HG03565 (cell line): ENCODE measurements around the gene AATK.

Source experiments
- ATAC-seq: cut with Tn5 transposase; IDR thresholded peaks from one replicate; pipeline ENCODE4 v1.9.1; 2021; ENCODE audit warnings: mild to moderate bottlenecking, moderate library complexity; ENCODE audit not compliant: unreplicated experiment

AATK gene

DNA sequence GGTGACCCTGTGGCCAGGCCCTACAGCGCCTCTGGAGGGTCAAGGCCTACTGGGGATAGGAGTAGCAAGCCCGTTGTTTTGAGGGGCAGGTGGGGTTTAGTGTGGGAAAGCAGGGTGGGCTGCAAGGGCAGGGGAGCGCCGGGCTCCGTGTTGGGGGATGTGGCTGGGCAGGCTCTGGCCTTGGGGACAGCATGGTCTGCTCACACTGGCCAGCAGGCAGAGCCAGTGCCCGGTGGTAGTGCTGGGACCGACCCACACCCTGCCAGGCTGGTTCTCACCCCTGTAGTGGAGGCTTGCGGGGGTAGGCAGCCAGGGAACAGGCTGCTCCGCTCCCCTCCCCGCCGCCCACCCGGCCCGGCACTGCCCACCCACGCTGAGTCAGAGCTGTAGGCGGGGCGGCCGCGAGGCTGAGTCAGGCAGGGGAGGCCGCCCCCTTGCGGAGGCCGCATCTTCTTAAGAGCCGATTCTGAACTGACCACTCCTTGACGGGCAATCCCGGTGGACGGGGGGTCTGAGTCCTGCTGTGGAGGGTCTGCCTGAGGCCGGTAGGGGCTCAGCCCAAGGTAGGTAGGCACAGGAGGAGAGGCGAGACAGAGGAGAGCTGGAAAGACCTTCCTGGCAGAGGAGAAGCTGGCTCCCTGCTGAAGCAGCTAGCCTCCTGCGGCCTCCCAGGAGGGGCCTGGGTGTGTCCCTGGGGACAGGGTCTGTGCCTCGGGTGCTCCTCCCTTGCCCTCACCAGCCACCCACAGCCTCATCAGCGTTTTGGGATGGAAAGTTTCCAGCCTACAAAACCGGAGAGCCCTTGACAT is 68.7 kb downstream of the AATK start:
- no peak for ATAC-seq

DNA sequence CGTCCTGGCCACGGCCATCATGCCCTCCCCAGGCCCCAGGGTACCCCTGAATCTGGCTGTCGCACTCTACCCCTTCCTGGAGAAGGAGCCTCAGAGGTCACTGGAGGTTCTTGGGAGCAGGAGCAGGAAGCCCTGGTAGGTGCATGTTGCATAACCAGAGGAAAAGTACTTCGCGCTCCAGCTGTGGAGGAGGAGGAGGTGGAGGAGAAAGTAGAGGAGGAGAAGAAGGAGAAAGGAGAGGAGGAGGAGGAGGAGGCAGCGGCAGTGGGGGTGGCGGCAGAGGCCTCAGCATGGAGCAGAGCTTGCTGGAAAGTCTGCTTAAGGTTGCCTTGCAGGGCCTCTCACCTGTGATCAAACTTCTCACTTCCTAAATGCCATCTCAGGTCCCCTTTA is 69.3 kb downstream of the AATK start:
- no peak for ATAC-seq

DNA sequence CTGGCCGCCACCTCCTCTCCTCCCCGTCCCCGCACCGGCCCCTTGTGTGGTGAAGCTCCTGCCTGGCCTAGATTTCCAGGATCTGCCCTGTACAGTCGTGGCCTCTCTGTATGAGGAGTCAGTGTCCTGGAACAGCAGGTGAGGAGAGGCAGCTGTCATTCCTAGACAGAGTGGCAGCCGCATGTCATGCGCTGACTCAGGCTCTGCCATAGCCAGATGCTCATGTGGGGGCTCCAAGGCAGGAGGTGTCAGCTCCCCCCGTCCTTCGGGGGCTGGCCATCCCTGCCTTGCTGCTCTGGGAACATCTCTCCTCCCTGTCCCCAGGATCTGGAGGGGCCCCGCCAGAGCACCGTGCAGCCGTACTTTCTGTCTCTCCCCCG is 70.6 kb downstream of the AATK start:
- ATAC-seq = no peak

DNA sequence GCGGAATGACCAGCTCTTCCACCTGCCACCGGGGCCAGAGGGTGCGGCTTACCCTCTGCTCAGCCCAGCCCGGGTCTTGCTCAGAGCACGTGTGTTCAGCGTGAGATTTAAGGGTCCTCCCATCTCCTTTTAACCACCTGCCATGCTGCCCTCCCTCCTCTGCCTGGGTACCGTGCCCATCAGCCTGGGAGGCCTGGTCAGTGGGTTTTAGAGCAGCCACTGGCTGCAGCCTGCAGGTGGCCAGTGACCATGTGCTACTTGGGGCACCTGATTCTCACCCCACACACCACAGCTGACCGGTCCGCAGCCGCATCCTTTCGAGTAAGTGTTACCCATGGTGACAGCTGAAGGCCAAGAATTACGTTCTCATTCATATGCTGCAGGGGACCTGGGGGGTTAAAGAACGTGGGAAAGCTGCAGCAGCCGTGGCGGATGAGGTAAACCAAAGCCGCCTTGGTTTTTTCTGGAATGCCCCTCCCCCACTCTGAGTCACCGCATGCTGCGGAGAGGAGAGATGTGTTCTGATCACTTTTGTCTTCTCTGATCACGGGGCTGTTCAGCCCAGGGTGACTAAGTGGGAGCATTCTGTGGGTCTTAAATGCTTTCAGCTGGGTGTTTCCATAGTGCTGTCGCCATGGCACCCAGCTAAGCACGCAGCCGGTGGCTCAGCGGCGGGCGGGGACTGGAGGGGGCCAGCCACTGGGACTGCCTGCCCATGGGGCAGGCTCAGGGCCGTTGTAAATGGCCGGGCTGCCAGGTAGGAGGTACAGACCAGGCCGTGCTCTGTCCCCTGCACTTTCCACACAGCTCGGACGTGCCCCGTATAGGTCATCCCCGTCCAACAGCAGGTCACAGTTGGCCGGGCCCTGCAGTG is 71.3 kb downstream of the AATK start:
- no peak for ATAC-seq

DNA sequence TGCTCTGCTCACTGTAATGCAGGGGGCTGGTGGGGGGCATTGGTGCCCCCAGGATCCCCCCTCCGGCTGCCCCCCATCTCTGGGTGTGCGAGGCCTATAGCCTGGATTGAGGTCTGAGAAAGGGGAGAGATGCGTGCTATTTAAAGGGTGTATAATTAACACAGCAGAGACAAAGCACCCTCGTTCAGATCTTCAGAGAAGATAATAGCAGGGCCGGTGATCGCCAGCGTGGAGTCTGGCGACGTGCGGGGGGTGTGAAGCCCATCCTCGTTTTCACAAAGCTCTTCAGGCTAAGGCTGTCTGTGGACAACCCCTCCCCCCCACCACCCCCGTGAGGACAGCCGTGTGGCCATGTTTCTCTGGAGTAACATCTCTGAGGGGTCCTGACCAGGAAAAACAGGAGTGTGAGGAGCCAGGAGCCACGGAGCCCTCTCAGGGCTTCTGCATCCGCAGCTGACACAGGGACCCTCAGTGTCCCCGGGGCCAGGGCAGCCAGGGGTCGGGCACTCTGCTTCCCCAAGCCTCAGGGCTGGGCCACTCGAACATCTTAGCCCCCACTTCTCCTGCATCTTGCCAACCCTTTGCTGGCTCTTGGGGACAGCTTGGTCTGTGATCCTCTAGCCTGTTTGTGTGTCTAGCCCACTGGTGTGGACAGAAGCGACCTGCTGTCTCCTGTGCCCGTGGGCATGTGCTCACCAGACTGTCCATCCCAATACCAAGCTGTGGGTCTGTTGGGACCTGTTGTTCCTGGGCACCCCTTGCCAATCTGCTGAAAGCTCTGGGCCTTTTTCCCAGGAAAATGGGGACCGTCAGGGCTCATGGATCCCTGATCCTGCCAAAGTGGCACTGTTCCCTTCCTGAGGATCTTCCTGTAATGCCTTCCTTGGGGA is 72.2 kb downstream of the AATK start:
- no peak for ATAC-seq

DNA sequence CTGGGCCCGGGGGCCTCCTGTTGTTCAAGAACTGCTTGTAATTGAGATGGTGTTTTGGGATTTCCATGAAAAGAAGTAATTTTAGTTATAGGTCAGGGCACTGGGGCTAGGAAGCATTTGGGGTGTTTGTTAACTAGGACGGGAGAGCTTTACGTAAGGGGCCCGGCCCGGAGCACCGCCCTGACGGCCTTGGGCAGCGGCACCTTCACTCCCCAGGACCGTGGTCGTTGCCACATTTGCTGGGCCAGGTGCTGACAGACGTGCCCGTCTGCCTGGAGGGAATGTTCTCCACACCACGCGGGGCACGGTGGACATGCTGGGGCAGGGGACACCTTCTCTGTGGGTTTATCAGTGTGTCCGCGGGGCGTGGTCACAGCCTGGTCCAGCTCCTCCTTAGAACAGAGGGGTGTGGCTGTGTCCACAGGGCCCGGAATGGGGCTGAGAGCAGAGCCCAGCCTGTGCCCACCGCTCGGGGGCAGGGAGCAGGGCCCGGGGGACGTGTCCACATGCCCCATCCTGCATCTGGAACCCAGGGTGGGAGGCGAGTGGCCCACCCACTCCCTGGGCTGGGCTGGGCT is 73.4 kb downstream of the AATK start:
- no peak for ATAC-seq

DNA sequence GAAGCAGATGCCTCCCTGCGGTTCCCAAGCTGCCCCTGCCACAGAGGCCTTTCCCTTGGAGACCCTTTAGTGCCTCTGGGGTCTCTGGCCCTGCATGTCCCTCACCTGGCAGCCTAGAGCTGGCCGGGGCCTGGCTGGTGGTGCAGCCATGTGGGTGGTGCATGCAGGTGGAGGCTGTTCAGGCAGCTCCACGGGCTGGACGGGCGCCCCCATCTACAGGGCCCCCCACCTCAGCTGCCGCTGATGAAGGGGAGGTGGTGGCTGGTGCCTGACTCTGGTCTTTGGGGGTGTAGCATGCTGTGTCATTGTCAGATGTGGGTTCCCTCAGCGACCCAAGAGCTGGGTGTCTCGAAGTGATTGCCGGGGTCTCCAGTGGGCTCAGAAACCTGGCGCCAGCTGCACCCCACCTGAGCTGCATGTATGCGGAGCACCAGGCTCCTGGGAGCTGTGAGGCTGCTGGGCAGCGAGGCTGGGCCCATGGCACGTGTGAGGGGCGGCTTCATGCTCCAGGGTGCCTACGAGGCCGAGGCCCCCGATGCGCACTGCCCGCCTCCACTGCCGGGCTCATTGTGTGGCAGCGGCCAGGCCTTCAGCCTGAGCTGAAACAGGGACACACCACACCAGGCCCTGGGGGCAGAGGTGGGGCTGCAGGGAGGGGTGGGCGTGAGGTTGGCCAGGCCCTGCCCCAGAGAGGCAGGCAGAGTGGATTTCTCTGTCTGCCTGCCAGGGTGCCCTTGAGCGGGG is 74.1 kb downstream of the AATK start:
- no peak for ATAC-seq

DNA sequence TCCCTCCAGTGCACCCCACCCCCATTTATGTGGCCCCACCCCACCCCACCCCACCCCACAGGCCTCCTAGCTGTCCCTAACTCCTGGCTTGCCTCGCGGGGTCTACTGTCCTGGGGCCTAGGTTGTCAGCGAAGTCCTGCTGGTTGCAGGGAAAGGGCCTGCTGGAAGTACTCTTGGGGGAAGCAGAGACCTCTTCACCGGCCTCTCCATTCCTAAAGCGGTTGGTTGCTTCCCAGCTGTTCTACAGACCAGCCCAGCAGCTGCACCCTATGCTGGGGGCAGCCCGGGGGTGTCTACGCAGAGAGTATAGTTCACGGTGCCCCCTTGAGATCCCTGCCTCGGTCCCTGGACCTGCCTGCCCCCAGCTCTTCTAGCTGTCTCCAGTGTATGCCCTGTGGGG is 74.9 kb downstream of the AATK start:
- no peak for ATAC-seq

DNA sequence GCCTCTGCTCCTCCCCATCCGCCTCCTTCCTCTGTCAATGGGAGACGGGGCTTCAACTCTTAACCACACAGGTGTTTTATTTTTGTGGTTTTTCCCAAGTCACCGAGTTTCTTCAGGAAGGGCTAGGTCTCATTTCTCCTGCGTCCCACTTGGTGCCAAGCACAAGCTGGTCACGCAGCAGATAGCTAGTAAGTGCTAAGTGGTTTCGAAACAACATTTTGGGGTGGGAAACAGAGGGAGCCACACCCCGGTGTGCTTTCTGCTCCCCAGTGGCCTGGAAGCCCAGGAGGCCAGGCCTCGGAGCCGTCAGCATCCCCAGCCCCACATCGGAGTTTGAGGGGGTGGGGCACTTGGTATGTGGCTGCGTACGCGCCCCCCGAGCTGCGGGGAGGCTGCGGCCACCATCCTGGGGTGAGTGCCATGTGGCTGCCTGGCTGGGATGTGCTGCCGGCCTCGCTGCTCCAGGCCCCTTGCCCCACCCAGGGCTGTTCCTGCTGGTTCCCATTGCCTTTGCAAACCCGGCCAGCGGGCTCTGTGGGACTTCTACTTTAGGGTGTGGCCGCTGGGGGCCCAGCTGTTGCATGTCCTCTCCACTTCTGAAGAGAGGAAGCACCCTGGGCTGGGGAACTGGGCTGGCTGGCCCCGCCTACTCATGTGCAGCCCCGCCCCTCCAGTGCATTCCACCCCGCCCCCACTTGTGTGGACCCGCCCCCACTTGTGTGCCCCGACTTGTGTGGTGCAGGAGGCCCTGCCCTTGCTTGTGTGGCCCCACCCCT is 75.5 kb downstream of the AATK start:
- no peak for ATAC-seq

DNA sequence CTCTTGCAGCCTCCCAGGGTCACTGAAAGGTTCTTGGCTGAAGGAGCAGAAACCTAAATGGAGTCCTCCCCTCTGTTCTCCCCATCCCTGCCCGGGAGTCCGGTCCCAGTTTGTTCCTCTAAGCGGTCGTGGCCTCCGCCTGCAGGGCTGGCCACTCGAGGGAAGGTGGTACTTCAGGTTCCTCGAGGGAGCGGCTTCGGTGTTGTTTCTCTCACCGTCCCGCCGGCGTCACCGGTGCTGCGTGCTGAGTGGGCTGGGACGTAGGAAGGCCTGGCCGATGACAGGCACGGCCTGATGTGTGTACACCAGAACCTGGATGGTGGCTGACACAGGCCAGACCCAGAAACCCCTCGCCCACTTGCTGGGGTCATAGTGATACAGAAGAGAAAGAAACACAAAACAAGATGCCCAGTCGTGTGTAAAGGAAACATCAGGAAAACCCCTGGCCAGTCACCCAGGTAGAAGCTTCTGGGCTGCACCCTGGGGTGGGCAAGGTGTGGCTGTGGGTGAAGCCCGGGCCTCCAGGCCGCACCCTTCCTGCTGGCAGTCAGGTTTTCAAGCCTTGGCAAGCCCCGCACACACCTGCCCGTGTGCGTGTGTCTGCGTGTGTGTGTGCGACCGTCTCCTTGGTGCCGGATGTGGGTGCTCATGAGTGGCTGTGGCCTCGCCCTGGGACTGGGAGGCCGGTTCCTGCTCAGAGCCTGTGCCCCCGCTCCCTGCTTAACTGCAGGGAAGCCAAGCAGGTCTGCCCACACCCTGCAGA is 79.1 kb downstream of the AATK start:
- ATAC-seq = no peak

DNA sequence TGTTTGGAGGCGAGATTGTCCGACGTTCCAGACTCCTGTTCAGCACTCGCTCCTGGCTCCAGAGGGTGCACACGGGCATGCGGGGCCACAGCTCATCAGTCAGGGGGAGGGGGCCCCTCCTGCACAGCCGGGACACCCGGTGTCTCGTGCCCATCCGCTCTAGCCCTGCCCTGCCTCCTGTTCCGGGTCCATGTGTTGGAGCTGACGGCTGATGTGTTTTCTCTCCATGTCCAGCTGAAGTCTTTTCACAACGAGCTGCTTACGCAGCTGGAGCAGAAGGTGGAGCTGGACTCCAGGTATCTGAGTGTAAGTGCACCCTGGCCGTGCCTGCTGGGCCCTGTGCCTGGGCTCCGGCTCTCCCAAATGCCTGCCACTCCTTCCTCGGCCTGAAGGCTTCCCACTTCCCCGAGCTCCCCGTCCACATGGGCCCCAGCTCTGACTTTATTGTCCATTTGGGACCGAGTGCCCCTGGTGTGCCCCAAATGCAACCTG is 80.6 kb downstream of the AATK start:
- ATAC-seq = no peak

DNA sequence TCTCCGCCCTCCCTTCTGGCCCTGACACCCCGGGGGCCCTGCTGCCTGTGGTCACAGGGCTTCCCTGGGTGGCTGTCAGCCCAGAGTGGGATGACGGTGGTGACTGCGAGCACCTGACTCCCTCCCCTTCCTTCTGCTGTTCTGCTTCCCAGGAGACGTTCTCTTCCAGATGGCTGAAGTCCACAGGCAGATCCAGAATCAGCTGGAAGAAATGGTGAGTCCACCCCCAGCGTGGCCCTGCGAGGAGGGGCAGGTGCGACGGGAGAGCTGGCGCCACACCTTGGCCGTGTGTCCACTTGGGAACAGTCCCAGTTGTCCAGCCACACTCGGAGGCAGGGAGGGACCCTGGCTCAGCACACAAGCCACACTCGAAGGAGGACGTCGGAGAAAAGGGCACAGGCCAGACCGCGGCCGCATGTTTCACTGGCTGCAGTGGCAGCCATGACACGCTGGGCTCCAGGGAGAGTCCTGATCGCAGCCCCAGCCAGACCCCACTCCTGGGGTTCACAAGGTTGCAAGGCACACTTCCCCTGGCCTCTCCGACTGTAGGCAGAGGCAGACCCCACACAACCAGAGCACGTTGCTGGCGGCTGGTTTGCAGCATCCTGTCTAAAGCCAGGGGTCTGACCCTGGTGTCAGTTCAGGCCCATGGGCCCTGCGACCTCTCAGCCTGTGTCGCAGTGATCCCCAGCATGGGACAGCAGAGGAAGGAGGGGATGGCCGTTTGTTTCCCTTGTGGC is 81.2 kb downstream of the AATK start:
- no peak for ATAC-seq

DNA sequence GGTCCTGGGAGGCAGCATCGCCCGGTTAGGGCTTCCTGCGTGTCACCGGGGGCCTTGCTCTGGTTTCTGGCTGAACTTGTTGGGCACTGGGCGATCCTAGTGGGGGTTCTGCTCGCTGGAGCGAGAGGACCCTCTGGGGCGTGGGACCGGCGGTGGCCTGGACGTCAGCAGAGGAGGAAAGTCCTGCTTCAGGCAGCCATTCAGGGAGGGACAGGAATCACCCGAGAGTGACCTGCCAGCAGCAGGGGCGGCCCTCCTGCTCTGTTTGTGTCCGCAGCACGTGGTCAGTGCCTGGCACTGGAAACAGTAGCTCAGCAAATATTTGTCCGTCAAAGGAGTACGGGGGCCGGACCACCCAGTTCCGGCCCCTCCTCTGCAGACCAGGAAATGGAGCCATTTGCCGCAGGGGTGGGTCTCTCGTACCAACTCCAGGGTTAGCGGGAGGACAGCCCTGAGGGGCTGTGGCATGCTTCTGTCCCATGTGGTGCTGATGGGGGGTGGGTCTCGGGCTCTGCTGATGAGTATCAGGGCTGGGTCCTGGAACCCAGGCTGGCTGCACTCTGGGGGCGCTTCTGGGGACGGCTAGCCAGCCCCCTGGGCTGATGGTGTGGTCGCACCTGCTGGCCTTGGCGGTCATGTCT is 82.8 kb downstream of the AATK start:
- no peak for ATAC-seq

DNA sequence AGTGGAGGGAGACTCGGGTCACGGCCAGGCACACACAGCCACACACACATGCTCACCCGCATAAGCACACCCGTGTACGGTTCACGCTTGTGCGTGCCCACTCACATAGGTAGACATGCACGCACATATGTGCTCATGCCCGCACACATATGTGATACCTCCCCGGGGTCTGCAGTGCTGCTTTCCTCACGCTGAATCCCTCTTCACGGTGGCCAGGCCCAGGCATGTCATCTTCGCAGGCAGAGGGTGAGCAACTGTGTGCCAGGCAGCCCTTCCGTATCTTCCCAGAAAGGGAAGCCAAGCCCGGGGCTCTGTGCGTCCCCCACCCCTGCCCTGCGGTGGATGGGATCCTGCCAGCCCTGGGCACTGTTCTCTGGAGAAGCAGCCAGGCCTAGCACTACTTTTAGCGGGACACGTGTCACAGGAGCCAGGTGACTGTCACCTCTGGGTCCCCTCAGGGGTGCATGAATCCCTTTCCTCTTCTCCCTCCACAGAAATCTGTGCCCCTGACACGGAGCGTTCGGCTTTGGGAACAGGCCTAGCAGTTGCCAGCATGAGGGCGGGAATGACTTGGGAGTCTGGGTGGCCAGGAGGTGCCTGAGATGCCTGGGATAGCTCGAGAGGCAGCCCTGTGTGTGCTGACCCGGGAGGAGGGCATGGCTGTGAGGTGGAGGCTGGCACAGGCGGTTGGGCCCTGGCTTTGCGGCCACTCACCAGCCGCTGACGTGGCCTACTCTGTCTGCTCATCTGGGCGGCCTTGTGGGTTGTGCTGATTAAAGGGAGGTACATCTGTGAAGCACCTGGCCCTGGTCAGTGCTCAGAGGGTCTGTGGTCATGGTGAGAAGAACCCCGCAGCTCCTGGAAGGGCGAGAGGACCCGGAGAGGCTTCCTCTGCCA is 83.6 kb downstream of the AATK start:
- no peak for ATAC-seq

DNA sequence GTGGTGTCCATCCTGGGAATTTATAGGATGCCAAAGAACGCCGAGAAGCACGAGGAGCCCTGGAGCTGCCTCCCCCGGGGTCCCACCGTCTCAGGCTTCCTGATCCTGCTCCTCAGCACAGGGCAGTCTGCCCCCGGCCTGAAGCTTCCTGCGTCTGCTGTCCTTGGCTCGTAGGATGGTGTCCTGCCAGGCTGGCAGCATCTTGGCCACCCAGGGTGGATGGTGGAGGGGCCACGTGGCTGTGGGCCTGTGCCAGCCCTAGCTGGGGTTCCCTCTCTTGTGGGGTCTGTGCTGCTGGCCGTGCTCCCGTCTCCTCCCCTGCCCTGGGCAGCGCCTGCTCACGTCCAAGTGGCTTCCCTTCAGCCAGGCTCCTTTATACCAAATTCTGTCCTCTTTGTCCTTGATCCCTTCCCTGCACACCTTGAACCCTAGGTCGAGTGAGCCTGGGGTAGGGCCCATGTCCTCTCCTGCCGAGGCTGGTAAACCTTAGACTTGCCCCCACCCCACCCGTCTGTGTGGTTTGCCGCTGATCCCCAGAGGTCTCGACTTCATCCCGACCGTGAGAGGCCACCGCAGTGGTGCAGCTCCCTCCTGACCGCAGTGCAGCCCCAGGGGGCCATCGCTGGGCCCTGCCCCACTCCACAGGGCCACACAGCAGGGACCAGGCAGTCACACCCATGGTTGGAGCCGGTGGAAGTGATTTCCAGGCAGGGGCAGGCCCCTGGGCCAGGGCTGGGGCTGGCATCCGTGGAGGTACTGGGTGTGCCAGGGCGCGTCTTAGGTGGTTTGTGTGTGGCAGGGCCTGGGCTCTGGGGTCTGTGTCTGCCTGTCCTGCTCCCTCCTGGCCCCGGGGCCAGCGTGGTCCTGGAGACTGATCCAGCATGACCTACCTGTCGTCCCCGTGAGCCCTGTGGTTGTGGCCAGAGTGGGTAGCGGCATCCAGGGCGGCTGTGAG is 84.5 kb downstream of the AATK start:
- ATAC-seq = no peak
